Osteocyte (in vitro differentiated cells): ENCODE measurements around the gene STXBP6. TPM values are rescaled to one million over a fixed set of nuclear protein-coding genes. Genes with fewer than 3 reads are reported as not detected.

Experiments
- DNase-seq: peaks from one replicate; pipeline ENCODE4 v3.0.0; 2021; ENCODE audit warnings: mixed read lengths; ENCODE audit not compliant: unreplicated experiment; ENCODE audit errors: extremely low spot score
- H3K27ac Mint-ChIP-seq: one replicate; pipeline ENCODE4 v1.8.0; 2021; ENCODE audit warnings: mild to moderate bottlenecking, mixed read lengths; ENCODE audit not compliant: unreplicated experiment
- H3K27me3 Mint-ChIP-seq: one replicate; pipeline ENCODE4 v1.8.0; 2021; ENCODE audit warnings: mixed read lengths; ENCODE audit not compliant: unreplicated experiment
- H3K36me3 Mint-ChIP-seq: one replicate; pipeline ENCODE4 v1.8.0; 2021; ENCODE audit warnings: mixed read lengths; ENCODE audit not compliant: unreplicated experiment
- H3K4me1 Mint-ChIP-seq: one replicate; pipeline ENCODE4 v1.8.0; 2021; ENCODE audit warnings: mixed read lengths; ENCODE audit not compliant: unreplicated experiment
- H3K4me3 Mint-ChIP-seq: one replicate; pipeline ENCODE4 v1.8.0; 2021; ENCODE audit warnings: mild to moderate bottlenecking, moderate library complexity, mixed read lengths; ENCODE audit not compliant: unreplicated experiment
- H3K9me3 Mint-ChIP-seq: one replicate; pipeline ENCODE4 v1.8.0; 2021; ENCODE audit warnings: mixed read lengths; ENCODE audit not compliant: unreplicated experiment
- CTCF ChIP-seq: fragments of 200-600 bp; sonication (generic); IDR thresholded peaks from 2 replicates; pipeline ENCODE4 v1.5.0; 2021; ENCODE audit warnings: antibody characterized with exemption, mild to moderate bottlenecking, moderate library complexity
- total RNA-seq: library from RNA; stranded (reverse); gene quantifications from 2 replicates; pipeline ENCODE4 v1.2.1, GENCODE V29; 2021

Gene STXBP6
- total RNA-seq, 1 donor from 2014 or later, result 6.4 TPM

GRCh38 chr14:24875991-24876878 lies 173.7 kb downstream of the STXBP6 start:
- peaks cover 47% of the 10 kb centered on the region for H3K4me1 Mint-ChIP-seq
- no peaks in the 10 kb centered on the region for H3K9me3 Mint-ChIP-seq
- H3K27ac Mint-ChIP-seq, result no peak overlapping the region
- no peak for DNase-seq
- no peak for TF ChIP-seq CTCF
- no peaks in the 10 kb centered on the region for H3K36me3 Mint-ChIP-seq
- no peak overlapping the region for H3K4me3 Mint-ChIP-seq
- no peaks in the 10 kb centered on the region for H3K27me3 Mint-ChIP-seq

- Mint-ChIP-seq H3K4me1 (peaks cover 45% of the 10 kb centered on the region), H3K9me3 (no peaks in the 10 kb centered on the region), H3K36me3 (no peaks in the 10 kb centered on the region), H3K27me3 (no peaks in the 10 kb centered on the region), H3K4me3 (no peak overlapping the region), H3K27ac (peak overlapping the region; percentile 45)
- no peak for DNase-seq
- no peak for TF ChIP-seq CTCF
Measured at GRCh38 chr14:24875203-24875838, 174.6 kb downstream of the STXBP6 start.

GRCh38 chr14:24874514-24875202 lies 175.3 kb downstream of the STXBP6 start:
- Mint-ChIP-seq H3K36me3 (no peaks in the 10 kb centered on the region), H3K27me3 (no peaks in the 10 kb centered on the region), H3K27ac (peak overlapping the region; percentile 45), H3K4me1 (peaks cover 38% of the 10 kb centered on the region), H3K4me3 (no peak overlapping the region), H3K9me3 (no peaks in the 10 kb centered on the region)
- TF ChIP-seq CTCF, result no peak
- DNase-seq, result no peak

- TF ChIP-seq CTCF, result no peak
- Mint-ChIP-seq H3K27ac (no peak overlapping the region), H3K4me3 (no peak overlapping the region), H3K36me3 (no peaks in the 10 kb centered on the region), H3K27me3 (no peaks in the 10 kb centered on the region), H3K9me3 (no peaks in the 10 kb centered on the region), H3K4me1 (peaks cover 34% of the 10 kb centered on the region)
- DNase-seq, result no peak
Measured at GRCh38 chr14:24873551-24873950, 176.4 kb downstream of the STXBP6 start.
